Measurements from ENCODE around the gene TMEM151A. TPM values are rescaled to one million over a fixed set of nuclear protein-coding genes. Genes with fewer than 3 reads are reported as not detected.

TMEM151A gene
- total and polyA plus RNA-seq, 2 donors (not counting 1 experiment from before 2014, with no cell fraction given) = under 0.01 TPM; not detected in 1

GRCh38 chr11:66281776-66282467 lies 9.8 kb upstream of the TMEM151A start:
- Histone ChIP-seq H3K27ac (ENCODE audit: insufficient read depth, low read length) (peak overlapping the region; percentile 8), H3K4me3 (replicated peaks in 1 of 4; ENCODE audit: control extremely low read depth in 1 of 4, insufficient read depth in 1 of 4, low read depth in 3 of 4, low read length in 4 of 4) (no peak overlapping the region), H3K36me3 (ENCODE audit: control insufficient read depth, insufficient read depth, low read length) (peaks cover 13% of the 10 kb centered on the region), H2AFZ (ENCODE audit: low read length) (no peak overlapping the region), H4K20me1 (ENCODE audit: control insufficient read depth, extremely low read depth, insufficient read depth, low read length) (peaks cover 1% of the 10 kb centered on the region), H3K79me2 (ENCODE audit: control insufficient read depth, insufficient read depth, low read length) (peaks cover 9% of the 10 kb centered on the region), H3K9ac (ENCODE audit: insufficient read depth, low read length) (no peak overlapping the region), H3K4me1 (ENCODE audit: control insufficient read depth, extremely low read depth, insufficient read depth, low read length) (peaks cover 2% of the 10 kb centered on the region), H3K27me3 (ENCODE audit: control insufficient read depth, insufficient read depth, low read length) (no peaks in the 10 kb centered on the region), H3K4me2 (ENCODE audit: extremely low read depth, insufficient read depth, low read length) (no peak overlapping the region), H3K9me3 (ENCODE audit: control insufficient read depth, insufficient read depth, low read depth, low read length) (no peaks in the 10 kb centered on the region)
- no peak for TF ChIP-seq CTCF (conservative IDR thresholded peaks at IDR 0.05 in 1 of 2, IDR thresholded peaks at IDR 0.05 in 1 of 2; ENCODE audit: low read depth in 1 of 2, low read length in 2 of 2)
- TF ChIP-seq EZH2 (IDR thresholded peaks at IDR 0.05; ENCODE audit: low read length, missing control alignments) = no peak
- no peak for DNase-seq (ENCODE audit: low read depth in 2 of 2)

GRCh38 chr11:66282468-66283455 lies 8.9 kb upstream of the TMEM151A start:
- Histone ChIP-seq H3K4me2 (ENCODE audit: extremely low read depth, insufficient read depth, low read length) (no peak overlapping the region), H3K79me2 (ENCODE audit: control insufficient read depth, insufficient read depth, low read length) (peaks cover 16% of the 10 kb centered on the region), H3K9me3 (ENCODE audit: control insufficient read depth, insufficient read depth, low read depth, low read length) (no peaks in the 10 kb centered on the region), H3K4me1 (ENCODE audit: control insufficient read depth, extremely low read depth, insufficient read depth, low read length) (peaks cover 4% of the 10 kb centered on the region), H2AFZ (ENCODE audit: low read length) (no peak overlapping the region), H4K20me1 (ENCODE audit: control insufficient read depth, extremely low read depth, insufficient read depth, low read length) (peaks cover 1% of the 10 kb centered on the region), H3K27me3 (ENCODE audit: control insufficient read depth, insufficient read depth, low read length) (no peaks in the 10 kb centered on the region), H3K36me3 (ENCODE audit: control insufficient read depth, insufficient read depth, low read length) (peaks cover 13% of the 10 kb centered on the region), H3K4me3 (replicated peaks in 1 of 4; ENCODE audit: control extremely low read depth in 1 of 4, insufficient read depth in 1 of 4, low read depth in 3 of 4, low read length in 4 of 4) (no peak overlapping the region), H3K9ac (ENCODE audit: insufficient read depth, low read length) (no peak overlapping the region), H3K27ac (ENCODE audit: insufficient read depth, low read length) (peak overlapping the region; percentile 32)
- DNase-seq (ENCODE audit: low read depth in 2 of 2) = peak; percentile 94
- TF ChIP-seq EZH2 (IDR thresholded peaks at IDR 0.05; ENCODE audit: low read length, missing control alignments) = no peak
- TF ChIP-seq CTCF (conservative IDR thresholded peaks at IDR 0.05 in 1 of 2, IDR thresholded peaks at IDR 0.05 in 1 of 2; ENCODE audit: low read depth in 1 of 2, low read length in 2 of 2) = peak; percentile 75 to 85

- Histone ChIP-seq H3K4me1 (ENCODE audit: control insufficient read depth, extremely low read depth, insufficient read depth, low read length) (peaks cover 6% of the 10 kb centered on the region), H3K4me2 (ENCODE audit: extremely low read depth, insufficient read depth, low read length) (no peak overlapping the region), H3K9ac (ENCODE audit: insufficient read depth, low read length) (no peak overlapping the region), H4K20me1 (ENCODE audit: control insufficient read depth, extremely low read depth, insufficient read depth, low read length) (peaks cover 1% of the 10 kb centered on the region), H3K36me3 (ENCODE audit: control insufficient read depth, insufficient read depth, low read length) (peaks cover 13% of the 10 kb centered on the region), H3K27me3 (ENCODE audit: control insufficient read depth, insufficient read depth, low read length) (no peaks in the 10 kb centered on the region), H3K79me2 (ENCODE audit: control insufficient read depth, insufficient read depth, low read length) (peaks cover 24% of the 10 kb centered on the region), H3K27ac (ENCODE audit: insufficient read depth, low read length) (no peak overlapping the region), H3K4me3 (replicated peaks in 1 of 4; ENCODE audit: control extremely low read depth in 1 of 4, insufficient read depth in 1 of 4, low read depth in 3 of 4, low read length in 4 of 4) (no peak overlapping the region), H2AFZ (ENCODE audit: low read length) (no peak overlapping the region), H3K9me3 (ENCODE audit: control insufficient read depth, insufficient read depth, low read depth, low read length) (no peaks in the 10 kb centered on the region)
- TF ChIP-seq CTCF (conservative IDR thresholded peaks at IDR 0.05 in 1 of 2, IDR thresholded peaks at IDR 0.05 in 1 of 2; ENCODE audit: low read depth in 1 of 2, low read length in 2 of 2) (no peak), EZH2 (IDR thresholded peaks at IDR 0.05; ENCODE audit: low read length, missing control alignments) (no peak)
- no peak for DNase-seq (ENCODE audit: low read depth in 2 of 2)
Measured at GRCh38 chr11:66283461-66284105, 8.1 kb upstream of the TMEM151A start.

All from fibroblast of lung (primary cell).